Tibial nerve (tissue), 4 donors: ENCODE measurements around the gene MCM6. TPM values are rescaled to one million over a fixed set of nuclear protein-coding genes. Genes with fewer than 3 reads are reported as not detected.

Experiments
- DNase-seq, 2 donors: peaks; one replicate each; pipeline ENCODE4 v3.0.0-alpha.2; 2019; ENCODE audit warnings: low spot score in 2 of 2
- H3K27ac ChIP-seq, 4 donors: fragments of 200-600 bp; sonication (generic) in 3 of 4; one replicate each; pipeline ENCODE4 v1.5.1; 2017 to 2019; ENCODE audit warnings: mild to moderate bottlenecking in 1 of 4
- H3K27me3 ChIP-seq, 2 donors: fragments of 200-600 bp; sonication (generic) in 1 of 2; one replicate each; pipeline versions ENCODE4 v1.5.1 to v1.6.0; 2017 to 2019
- H3K36me3 ChIP-seq, 3 donors: fragments of 200-600 bp; sonication (generic); one replicate each; pipeline ENCODE4 v1.5.1; 2018 to 2019
- H3K4me1 ChIP-seq, 4 donors: fragments of 200-600 bp; sonication (generic) in 3 of 4; one replicate each; pipeline ENCODE4 v1.5.1; 2017 to 2019
- H3K4me3 ChIP-seq, 4 donors: fragments of 200-600 bp; sonication (generic) in 3 of 4; one replicate each; pipeline ENCODE4 v1.5.1; 2017 to 2019; ENCODE audit warnings: mild to moderate bottlenecking in 1 of 4, moderate library complexity in 1 of 4
- H3K9me3 ChIP-seq, 4 donors: fragments of 200-600 bp; sonication (generic) in 3 of 4; one replicate each; pipeline ENCODE4 v1.5.1; 2017 to 2019
- EP300 ChIP-seq, 2 donors: sonication (generic); formaldehyde crosslinking; IDR thresholded peaks; one replicate each; pipeline ENCODE4 v1.6.1; 2017; ENCODE audit warnings: antibody characterized with exemption in 2 of 2, mild to moderate bottlenecking in 1 of 2
- POLR2A ChIP-seq, 2 donors: fragments of 450-650 bp; IDR thresholded peaks; one replicate each; pipeline ENCODE4 v1.6.1; 2017; ENCODE audit warnings: antibody characterized with exemption in 2 of 2, mild to moderate bottlenecking in 2 of 2, moderate library complexity in 2 of 2
- WGBS, 2 donors: methylation state at CpG; one replicate each; pipeline ENCODE4 v1.1.5; 2018; 5-methylcytosine and 5-hydroxymethylcytosine counted together
- total RNA-seq, 4 donors: library from RNA; depleted of rRNA; stranded (reverse); fragments of >200 nt; gene quantifications; one replicate each; pipeline ENCODE4 v1.1.0, GENCODE V29; 2016
- TF ChIP-seq, protein P1 (sequence below), 5 experiments: fragments of 200-600 bp in 3 of 5; fragments of 450-650 bp in 2 of 5; sonication (generic) in 3 of 5; IDR thresholded peaks; one replicate each; pipeline ENCODE4 v1.5.1; 2016 to 2019; ENCODE audit warnings: antibody characterized with exemption in 5 of 5, mild to moderate bottlenecking in 3 of 5, moderate library complexity in 2 of 5

Gene MCM6
- total RNA-seq, 4 donors from 2014 or later, result 14.1 to 17.8 (median 15.7) TPM

DNA sequence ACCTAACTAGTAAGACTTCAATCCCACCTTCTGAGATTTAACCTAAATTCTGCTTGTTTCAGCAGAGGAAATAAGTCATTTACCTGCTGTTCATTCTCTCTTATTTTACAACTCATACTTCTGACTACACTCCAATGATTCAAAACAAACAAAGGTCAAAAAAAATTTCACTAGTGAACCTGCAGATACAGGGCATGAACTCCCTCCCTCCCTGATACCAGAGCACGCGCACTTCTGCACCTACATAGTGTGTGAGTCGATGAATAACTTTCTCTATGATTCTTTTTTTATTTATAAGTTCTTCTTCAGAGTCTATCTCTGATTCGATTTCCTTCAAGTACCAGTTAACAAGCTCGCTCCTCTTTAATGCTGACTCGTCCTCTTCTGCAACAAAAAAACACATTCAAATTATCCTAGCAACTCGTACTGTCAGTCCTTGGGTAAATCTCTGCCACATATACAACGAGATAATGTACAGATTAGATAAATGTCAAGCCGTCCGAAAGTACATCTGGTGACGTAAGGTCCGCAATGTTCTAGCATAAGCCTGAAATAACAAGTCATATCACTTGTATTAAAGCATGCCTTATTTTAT lies 31.8 kb downstream of the MCM6 start:
- Histone ChIP-seq H3K27ac (no peak overlapping the region), H3K27me3 (no peaks in the 10 kb centered on the region), H3K4me3 (no peak overlapping the region), H3K36me3 (peaks cover 0 to 75% (median 7%) of the 10 kb centered on the region in 3 donors), H3K4me1 (peaks cover 0 to 18% (median 7%) of the 10 kb centered on the region in 4 donors), H3K9me3 (no peaks in the 10 kb centered on the region)
- no peak for DNase-seq
- TF ChIP-seq, protein P1, sequence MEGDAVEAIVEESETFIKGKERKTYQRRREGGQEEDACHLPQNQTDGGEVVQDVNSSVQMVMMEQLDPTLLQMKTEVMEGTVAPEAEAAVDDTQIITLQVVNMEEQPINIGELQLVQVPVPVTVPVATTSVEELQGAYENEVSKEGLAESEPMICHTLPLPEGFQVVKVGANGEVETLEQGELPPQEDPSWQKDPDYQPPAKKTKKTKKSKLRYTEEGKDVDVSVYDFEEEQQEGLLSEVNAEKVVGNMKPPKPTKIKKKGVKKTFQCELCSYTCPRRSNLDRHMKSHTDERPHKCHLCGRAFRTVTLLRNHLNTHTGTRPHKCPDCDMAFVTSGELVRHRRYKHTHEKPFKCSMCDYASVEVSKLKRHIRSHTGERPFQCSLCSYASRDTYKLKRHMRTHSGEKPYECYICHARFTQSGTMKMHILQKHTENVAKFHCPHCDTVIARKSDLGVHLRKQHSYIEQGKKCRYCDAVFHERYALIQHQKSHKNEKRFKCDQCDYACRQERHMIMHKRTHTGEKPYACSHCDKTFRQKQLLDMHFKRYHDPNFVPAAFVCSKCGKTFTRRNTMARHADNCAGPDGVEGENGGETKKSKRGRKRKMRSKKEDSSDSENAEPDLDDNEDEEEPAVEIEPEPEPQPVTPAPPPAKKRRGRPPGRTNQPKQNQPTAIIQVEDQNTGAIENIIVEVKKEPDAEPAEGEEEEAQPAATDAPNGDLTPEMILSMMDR (IDR thresholded peaks at IDR 0.05), result no peak
- no peak for TF ChIP-seq POLR2A (IDR thresholded peaks at IDR 0.05)
- TF ChIP-seq EP300 (IDR thresholded peaks at IDR 0.05), result no peak
- 88 to 91% methylated on average over 12 of the region's 12 CpGs for WGBS, 2 donors

DNA sequence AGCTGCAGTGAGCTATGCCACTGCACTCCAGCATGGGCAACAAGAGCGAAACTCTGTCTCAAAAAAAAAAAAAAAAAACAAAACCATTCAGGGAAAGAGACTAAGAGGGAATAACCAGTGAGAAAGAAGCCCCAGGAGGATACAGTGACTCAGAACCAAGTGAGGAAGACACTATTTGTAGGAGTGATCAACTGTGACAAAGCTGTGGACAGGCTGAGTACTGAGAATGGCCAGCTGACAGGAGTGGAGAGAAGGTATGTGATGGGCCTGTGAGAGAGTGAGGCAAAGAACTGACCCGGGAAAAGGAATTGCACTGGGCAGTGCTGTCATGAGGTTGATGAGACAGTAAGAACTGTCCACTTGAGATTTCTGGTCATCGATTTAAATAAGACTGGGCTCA lies 32.6 kb downstream of the MCM6 start:
- DNase-seq, result no peak
- no peak for TF ChIP-seq EP300 (IDR thresholded peaks at IDR 0.05)
- TF ChIP-seq, protein P1 (IDR thresholded peaks at IDR 0.05), result no peak
- Histone ChIP-seq H3K4me3 (no peak overlapping the region), H3K36me3 (peaks cover 0 to 68% (median 7%) of the 10 kb centered on the region in 3 donors), H3K9me3 (no peaks in the 10 kb centered on the region), H3K27ac (no peak overlapping the region), H3K4me1 (peaks cover 0 to 24% (median 11%) of the 10 kb centered on the region in 4 donors), H3K27me3 (no peaks in the 10 kb centered on the region)
- 93% methylated on average over 3 of the region's 3 CpGs for WGBS, 2 donors

DNA sequence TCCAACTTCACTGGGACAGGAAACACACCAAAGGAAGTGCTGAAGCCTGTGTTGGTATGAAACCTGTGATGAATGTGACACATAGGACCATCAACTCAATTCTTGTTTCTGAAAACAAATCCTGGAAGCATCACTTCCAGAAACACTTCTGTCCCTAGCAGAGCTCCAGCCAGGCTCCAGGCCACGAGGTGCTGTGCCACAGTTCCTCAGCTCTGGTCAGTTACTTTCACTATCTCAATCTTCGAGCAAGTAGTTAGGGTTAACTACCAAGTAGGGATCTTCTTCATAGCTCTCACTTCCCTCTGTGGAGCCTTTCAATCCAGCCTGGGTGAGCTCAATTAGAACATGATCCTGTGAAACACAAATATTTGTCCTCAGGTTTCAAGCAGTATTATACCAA lies 35.6 kb downstream of the MCM6 start:
- TF ChIP-seq POLR2A (IDR thresholded peaks at IDR 0.05), result no peak
- TF ChIP-seq, protein P1 (IDR thresholded peaks at IDR 0.05), result no peak
- no peak for TF ChIP-seq EP300 (IDR thresholded peaks at IDR 0.05)
- peak overlapping the region in 2 of 4 donors; percentile 67 to 81 for H3K27ac ChIP-seq
- peaks cover 0 to 37% (median 0%) of the 10 kb centered on the region in 3 donors for H3K36me3 ChIP-seq
- WGBS, 2 donors, result 39 to 41% methylated on average over 2 of the region's 2 CpGs
- peak in 1 of 2 donors; percentile 5 for DNase-seq
- no peak overlapping the region for H3K4me3 ChIP-seq
- H3K27me3 ChIP-seq, result no peaks in the 10 kb centered on the region
- H3K4me1 ChIP-seq, result peaks cover 0 to 24% (median 11%) of the 10 kb centered on the region in 4 donors
- no peaks in the 10 kb centered on the region for H3K9me3 ChIP-seq

DNA sequence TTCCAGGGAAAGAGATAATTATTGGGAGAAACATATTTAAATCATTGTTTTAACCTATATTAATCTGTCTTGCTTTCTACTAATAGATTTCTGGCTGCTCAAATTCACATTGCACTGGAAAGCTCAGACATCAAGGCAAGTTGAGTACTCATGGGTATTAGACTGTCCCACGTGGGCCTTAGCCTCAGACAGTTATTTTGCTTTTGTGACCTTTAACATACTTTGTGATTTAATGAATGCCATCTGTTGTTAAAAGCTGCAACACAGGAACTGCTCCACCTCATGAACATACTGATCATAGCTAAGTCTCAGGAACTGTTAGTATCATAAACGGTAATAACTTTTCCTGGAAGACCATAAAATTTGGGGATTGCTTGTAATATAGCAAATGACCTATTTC lies 36.5 kb downstream of the MCM6 start:
- H3K9me3 ChIP-seq, result no peaks in the 10 kb centered on the region
- DNase-seq, result peak in 1 of 2 donors; percentile 34
- WGBS, 2 donors, result 14 to 17% methylated on average over 2 of the region's 2 CpGs
- H3K27ac ChIP-seq, result peak overlapping the region in 1 of 4 donors; percentile 10
- TF ChIP-seq EP300 (IDR thresholded peaks at IDR 0.05) (peak in 1 of 2 donors; percentile 46), POLR2A (IDR thresholded peaks at IDR 0.05) (no peak)
- peaks cover 0 to 24% (median 11%) of the 10 kb centered on the region in 4 donors for H3K4me1 ChIP-seq
- no peaks in the 10 kb centered on the region for H3K27me3 ChIP-seq
- H3K36me3 ChIP-seq, result peaks cover 0 to 29% (median 0%) of the 10 kb centered on the region in 3 donors
- no peak overlapping the region for H3K4me3 ChIP-seq

DNA sequence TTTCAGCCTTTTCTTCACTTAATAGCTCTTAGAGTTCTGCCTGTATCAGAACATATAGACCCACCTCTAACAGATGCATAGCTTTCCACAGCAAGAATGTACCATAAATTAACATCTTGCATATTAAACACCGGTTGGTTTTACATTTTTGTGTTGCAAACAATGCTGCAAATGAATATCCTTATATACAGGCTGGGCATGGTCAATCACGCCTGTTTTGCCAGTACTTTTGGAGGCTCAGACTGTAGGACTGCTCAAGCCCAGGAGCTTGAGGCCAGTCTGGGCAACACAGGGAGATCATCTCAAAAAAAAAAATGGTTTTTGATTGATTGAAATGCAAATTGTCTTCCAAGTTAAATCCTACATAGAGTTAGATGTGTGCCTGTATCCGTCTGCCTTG lies 37.7 kb downstream of the MCM6 start:
- 88 to 89% methylated on average over 3 of the region's 3 CpGs for WGBS, 2 donors
- peaks cover 0 to 24% (median 11%) of the 10 kb centered on the region in 4 donors for H3K4me1 ChIP-seq
- no peak overlapping the region for H3K27ac ChIP-seq
- H3K4me3 ChIP-seq, result no peak overlapping the region
- no peaks in the 10 kb centered on the region for H3K9me3 ChIP-seq
- H3K27me3 ChIP-seq, result no peaks in the 10 kb centered on the region
- TF ChIP-seq POLR2A (IDR thresholded peaks at IDR 0.05) (no peak), EP300 (IDR thresholded peaks at IDR 0.05) (no peak)
- TF ChIP-seq, protein P1 (IDR thresholded peaks at IDR 0.05), result no peak
- DNase-seq, result no peak
- H3K36me3 ChIP-seq, result peaks cover 0 to 16% (median 0%) of the 10 kb centered on the region in 3 donors
